H1 (cell line): ENCODE measurements around the gene MYO5B. TPM values are rescaled to one million over a fixed set of nuclear protein-coding genes. Genes with fewer than 3 reads are reported as not detected.

Experiments used
- CTCF ChIA-PET: fragments of 300-600 bp; sonication (Branson Sonifier 250); formaldehyde crosslinking; loops from one replicate; lab custom pipeline; 2021; ENCODE audit not compliant: partially characterized antibody; lab: Charles Lee
- POLR2A ChIA-PET: fragments of 300-600 bp; sonication (Branson Sonifier 250); formaldehyde crosslinking; loops from one replicate; lab custom pipeline; 2021; ENCODE audit warnings: inconsistent platforms; ENCODE audit not compliant: partially characterized antibody; lab: Charles Lee
- DNase-seq, 2 experiments: peaks; one replicate each; pipeline versions ENCODE4 v3.0.0 to v3.0.0-alpha.2; 2010 to 2022; ENCODE audit warnings: low spot score in 2 of 2, low read depth in 1 of 2, mixed read lengths in 1 of 2
- FAIRE-seq: peaks from 2 replicates; lab custom pipeline; 2011; peaks lifted over from hg19 to GRCh38; lab: Jason Lieb, UNC
- H2AFZ ChIP-seq: 2 replicates; pipeline ENCODE4 v1.8.1; 2012; ENCODE audit warnings: low read length, inconsistent platforms
- H2AK5ac ChIP-seq: 2 replicates; pipeline ENCODE4 v1.6.1; 2013; ENCODE audit warnings: low read depth, low read length
- H2BK120ac ChIP-seq: replicated peaks from 2 replicates; pipeline ENCODE3; 2013; ENCODE audit warnings: low read depth, low read length, inconsistent platforms
- H2BK12ac ChIP-seq: 2 replicates; pipeline ENCODE4 v1.6.1; 2013; ENCODE audit warnings: low read depth, low read length
- H2BK15ac ChIP-seq: 2 replicates; pipeline ENCODE4 v1.6.1; 2013; ENCODE audit warnings: low read length
- H2BK20ac ChIP-seq: 2 replicates; pipeline ENCODE4 v1.6.1; 2013; ENCODE audit warnings: low read length
- H2BK5ac ChIP-seq: 2 replicates; pipeline ENCODE4 v1.6.1; 2013; ENCODE audit warnings: low read depth, low read length
- H3K14ac ChIP-seq: 2 replicates; pipeline ENCODE4 v1.6.1; 2013; ENCODE audit warnings: inconsistent platforms; ENCODE audit not compliant: insufficient read length
- H3K18ac ChIP-seq: 2 replicates; pipeline ENCODE4 v1.6.1; 2013; ENCODE audit warnings: low read length; ENCODE audit errors: extremely low read depth
- H3K23ac ChIP-seq: 2 replicates; pipeline ENCODE4 v1.6.1; 2013; ENCODE audit warnings: inconsistent platforms; ENCODE audit not compliant: insufficient read length
- H3K23me2 ChIP-seq: 2 replicates; pipeline ENCODE4 v1.6.1; 2013; ENCODE audit warnings: low read depth, low read length
- H3K27ac ChIP-seq: 2 replicates; pipeline ENCODE4 v1.6.1; 2011; ENCODE audit warnings: low read depth, low read length, inconsistent platforms
- H3K27me3 ChIP-seq, 4 experiments: replicated peaks in 1 of 4; 1 replicate in 1 of 4; 2 replicates in 3 of 4; pipeline versions ENCODE4 v1.6.1 to v1.8.1; 2011 to 2013; ENCODE audit warnings: low read length in 3 of 4, mild to moderate bottlenecking in 3 of 4, inconsistent platforms in 2 of 4, mixed read lengths in 2 of 4, moderate library complexity in 1 of 4; ENCODE audit not compliant: control insufficient read depth in 3 of 4, insufficient read depth in 3 of 4; ENCODE audit errors: extremely low read depth in 1 of 4
- H3K36me3 ChIP-seq, 4 experiments: 2 replicates each; pipeline versions ENCODE4 v1.6.1 to v1.8.1; 2011 to 2013; ENCODE audit warnings: mild to moderate bottlenecking in 4 of 4, low read length in 3 of 4, moderate library complexity in 2 of 4, control low read depth in 1 of 4, inconsistent platforms in 1 of 4; ENCODE audit not compliant: insufficient read depth in 4 of 4, control insufficient read depth in 2 of 4
- H3K4ac ChIP-seq: replicated peaks from 2 replicates; pipeline ENCODE3; 2013; ENCODE audit warnings: low read length, low read depth, mixed read lengths, inconsistent platforms; ENCODE audit not compliant: insufficient read length
- H3K4me1 ChIP-seq, 4 experiments: replicated peaks in 1 of 4; 1 replicate in 1 of 4; 2 replicates in 3 of 4; pipeline versions ENCODE4 v1.6.1 to v1.8.1; 2011 to 2013; ENCODE audit warnings: low read length in 3 of 4, inconsistent platforms in 2 of 4, mixed read lengths in 1 of 4; ENCODE audit not compliant: insufficient read depth in 4 of 4, control insufficient read depth in 3 of 4
- H3K4me2 ChIP-seq, 2 experiments: 2 replicates each; pipeline versions ENCODE4 v1.6.1 to v1.8.1; 2011 to 2013; ENCODE audit warnings: low read depth in 2 of 2, low read length in 2 of 2, control low read depth in 1 of 2, inconsistent platforms in 1 of 2, mild to moderate bottlenecking in 1 of 2; ENCODE audit not compliant: insufficient read depth in 1 of 2
- H3K4me3 ChIP-seq, 4 experiments: fragments of 200-600, 300-600 bp in 1 of 4; sonication (generic), shearing (Covaris generic), sonication (Bioruptor Twin) in 1 of 4; 2 replicates each; pipeline versions ENCODE4 v1.5.1 to v1.8.1; 2011 to 2016; ENCODE audit warnings: low read length in 4 of 4, low read depth in 3 of 4, control low read depth in 2 of 4, inconsistent platforms in 2 of 4, mild to moderate bottlenecking in 2 of 4, mixed read lengths in 1 of 4, moderate library complexity in 1 of 4; ENCODE audit not compliant: insufficient read depth in 2 of 4; ENCODE audit errors: extremely low read depth in 1 of 4
- H3K56ac ChIP-seq: replicated peaks from 2 replicates; pipeline ENCODE3; 2013; ENCODE audit warnings: low read depth, mild to moderate bottlenecking, mixed read lengths, low read length, inconsistent platforms; ENCODE audit not compliant: insufficient read length
- H3K79me1 ChIP-seq: 2 replicates; pipeline ENCODE4 v1.6.1; 2013; ENCODE audit warnings: low read depth, low read length, control low read depth
- H3K79me2 ChIP-seq, 2 experiments: 2 replicates each; pipeline versions ENCODE4 v1.6.1 to v1.8.1; 2012 to 2013; ENCODE audit warnings: low read length in 2 of 2, mild to moderate bottlenecking in 2 of 2, inconsistent platforms in 1 of 2; ENCODE audit not compliant: insufficient read depth in 2 of 2, control insufficient read depth in 1 of 2
- H3K9ac ChIP-seq, 4 experiments: replicated peaks in 1 of 4; 1 replicate in 1 of 4; 2 replicates in 3 of 4; pipeline versions ENCODE4 v1.6.1 to v1.8.1; 2011 to 2013; ENCODE audit warnings: low read depth in 3 of 4, low read length in 3 of 4, control low read depth in 2 of 4, mild to moderate bottlenecking in 2 of 4, moderate library complexity in 2 of 4, inconsistent platforms in 1 of 4; ENCODE audit errors: extremely low read depth in 1 of 4
- H3K9me3 ChIP-seq, 2 experiments: 2 replicates each; pipeline versions ENCODE4 v1.6.1 to v1.8.1; 2012 to 2013; ENCODE audit warnings: mild to moderate bottlenecking in 2 of 2, moderate library complexity in 2 of 2, control low read depth in 1 of 2, inconsistent platforms in 1 of 2, low read depth in 1 of 2, low read length in 1 of 2, mixed read lengths in 1 of 2; ENCODE audit not compliant: insufficient read depth in 2 of 2
- H4K20me1 ChIP-seq, 2 experiments: replicated peaks in 1 of 2; 2 replicates each; pipeline versions ENCODE3 to v1.8.1; 2011 to 2013; ENCODE audit warnings: inconsistent platforms in 2 of 2, low read length in 2 of 2, mild to moderate bottlenecking in 1 of 2; ENCODE audit not compliant: insufficient read depth in 2 of 2, control insufficient read depth in 1 of 2
- H4K5ac ChIP-seq: 2 replicates; pipeline ENCODE4 v1.6.1; 2013; ENCODE audit warnings: low read length, low read depth, mixed read lengths, inconsistent platforms; ENCODE audit not compliant: insufficient read length
- H4K8ac ChIP-seq: 2 replicates; pipeline ENCODE4 v1.8.0; 2013; ENCODE audit warnings: mild to moderate bottlenecking, moderate library complexity, low read length, inconsistent platforms; ENCODE audit not compliant: insufficient read depth; ENCODE audit errors: extremely low read depth
- H4K91ac ChIP-seq: replicated peaks from 2 replicates; pipeline ENCODE3; 2013; ENCODE audit warnings: low read length, mixed read lengths, inconsistent platforms; ENCODE audit not compliant: insufficient read length
- BACH1 ChIP-seq: IDR thresholded peaks from 2 replicates; pipeline ENCODE4 v1.6.1; 2012; ENCODE audit warnings: low read length, improper control_type of control experiment
- EGR1 ChIP-seq: IDR thresholded peaks from 2 replicates; pipeline ENCODE4 v1.6.1; 2011; ENCODE audit warnings: low read depth, low read length, borderline replicate concordance
- MAFK ChIP-seq: IDR thresholded peaks from 2 replicates; pipeline ENCODE4 v1.6.1; 2012; ENCODE audit warnings: low read depth, mild to moderate bottlenecking, improper control_type of control experiment, low read length
- WGBS, 2 experiments: shearing (Covaris generic) in 1 of 2; methylation state at CpG; one replicate each; pipeline versions ENCODE4 v1.1.6 to v1.1.7; 2013 to 2015; ENCODE audit warnings: low lambda C conversion rate in 2 of 2, mixed read lengths in 2 of 2, inconsistent platforms in 1 of 2, low coverage in 1 of 2, missing lambda C conversion rate in 1 of 2; ENCODE audit not compliant: insufficient replicate concordance in 2 of 2, insufficient coverage in 1 of 2, insufficient read length in 1 of 2; ENCODE audit errors: extremely low coverage in 1 of 2, missing lambda C conversion rate in 1 of 2; 5-methylcytosine and 5-hydroxymethylcytosine counted together
- polyA plus RNA-seq, 7 experiments: library from polyadenylated mRNA; depleted of rRNA in 3 of 7; stranded (reverse) in 5 of 7; unstranded in 2 of 7; fragments of >200 nt in 5 of 7; fragments of 200-250 nt in 2 of 7; gene quantifications; 1 replicate in 5 of 7; 2 replicates in 1 of 7; 4 replicates in 1 of 7; pipeline versions ENCODE4 v1.2.1 to v1.2.3, GENCODE V29; 2011 to 2013; ENCODE audit warnings: missing spikeins in 2 of 7, mixed read lengths in 2 of 7
- total RNA-seq: library from RNA; stranded (reverse); fragmentation: NEBNext Ultra II Directional; extraction: Animal tissue kit (Norgen Biotek cat#: 25700); gene quantifications from 2 replicates; pipeline ENCODE4 v1.2.1, GENCODE V29; 2021

MYO5B gene
- total and polyA plus RNA-seq, 2 of the 8 experiments (the other 6 are each of a cell fraction or from before 2014, with no cell fraction given) = 6.4 to 7.7 TPM

DNA sequence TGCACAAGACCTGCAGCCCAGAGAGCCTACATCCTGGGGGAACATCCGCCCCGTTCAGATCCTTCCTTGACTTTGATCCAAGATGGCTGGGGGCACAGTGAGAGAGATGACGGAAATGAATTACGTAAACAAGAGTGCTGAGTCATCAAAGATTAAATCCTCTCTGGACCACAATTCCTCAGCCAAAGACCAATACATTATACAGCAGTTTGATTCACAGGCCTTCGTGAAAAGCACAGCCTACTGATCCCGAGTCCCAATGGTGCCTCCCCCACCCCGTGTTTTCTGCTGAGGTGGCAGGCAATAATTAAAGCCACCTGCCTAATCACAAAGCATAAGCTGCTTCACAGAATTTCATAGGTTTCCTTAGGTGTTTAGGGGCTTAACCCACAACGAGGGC is 43.0 kb downstream of the MYO5B start:
- H3K27me3 ChIP-seq = no peaks in the 10 kb centered on the region
- H2BK20ac ChIP-seq = no peak overlapping the region
- H3K9ac ChIP-seq = no peak overlapping the region
- no peak overlapping the region for H3K56ac ChIP-seq
- H3K27ac ChIP-seq = no peak overlapping the region
- WGBS, 2 experiments = 89% methylated on average over 8 of the region's 8 CpGs; no CpG with 5 or more reads in 1 of the 2 experiments
- H2BK120ac ChIP-seq = no peak overlapping the region
- no peaks in the 10 kb centered on the region for H3K79me2 ChIP-seq
- DNase-seq = no peak
- H3K23ac ChIP-seq = no peak overlapping the region
- no peaks in the 10 kb centered on the region for H3K4me1 ChIP-seq
- peak; percentile 65; the same call in 1 of the 2 replicates for TF ChIP-seq BACH1
- TF ChIP-seq MAFK = peak; percentile 86
- no peak for TF ChIP-seq EGR1
- no peaks in the 10 kb centered on the region for H3K36me3 ChIP-seq
- no peak overlapping the region; the same call in 1 of the 2 replicates for H4K8ac ChIP-seq
- no peak overlapping the region for H4K91ac ChIP-seq
- no peak overlapping the region for H2AK5ac ChIP-seq
- no peak overlapping the region for H3K4me2 ChIP-seq
- H2BK5ac ChIP-seq = no peak overlapping the region
- no peak overlapping the region for H2BK12ac ChIP-seq
- no peak overlapping the region for H2AFZ ChIP-seq
- no peaks in the 10 kb centered on the region for H3K79me1 ChIP-seq
- H3K18ac ChIP-seq = no peak overlapping the region
- no peaks in the 10 kb centered on the region for H4K20me1 ChIP-seq
- no peaks in the 10 kb centered on the region for H3K23me2 ChIP-seq
- CTCF ChIA-PET = interaction anchor here (0.6 to 1.6 kb wide), 2 partner anchors 11 to 453 kb away, joined by 3 to 5 read pairs; no protein-coding TSS in a partner anchor
- POLR2A ChIA-PET = interaction anchor here (1.2 kb wide), 1 partner anchor 43 kb away, joined by 4 read pairs; the partner anchor contains the start of gene MYO5B
- no peak overlapping the region for H3K14ac ChIP-seq
- no peaks in the 10 kb centered on the region for H3K9me3 ChIP-seq
- no peak overlapping the region for H4K5ac ChIP-seq
- H3K4me3 ChIP-seq = no peak overlapping the region
- no peak for FAIRE-seq
- no peak overlapping the region for H2BK15ac ChIP-seq
- H3K4ac ChIP-seq = no peak overlapping the region
